HL-60 (cell line): ENCODE data around the gene LPAR2.

Experiments
- CTCF ChIP-seq: IDR thresholded peaks from one replicate; pipeline ENCODE4 v1.5.1; 2011; ENCODE audit warnings: low read length, control low read depth, inconsistent platforms; ENCODE audit not compliant: insufficient read depth
- GABPA ChIP-seq: IDR thresholded peaks from 2 replicates; pipeline ENCODE4 v1.6.1; 2012; ENCODE audit warnings: low read depth
- POLR2AphosphoS5 ChIP-seq: IDR thresholded peaks from 2 replicates; pipeline ENCODE4 v1.6.1; 2012; ENCODE audit warnings: low read depth
- REST ChIP-seq: IDR thresholded peaks from 2 replicates; pipeline ENCODE4 v1.6.1; 2012; ENCODE audit warnings: low read depth; ENCODE audit not compliant: insufficient replicate concordance
- SPI1 ChIP-seq: IDR thresholded peaks from 2 replicates; pipeline ENCODE4 v1.6.1; 2012; ENCODE audit warnings: low read depth, mild to moderate bottlenecking, borderline replicate concordance

- TF ChIP-seq CTCF (no peak), POLR2AphosphoS5 (no peak), GABPA (no peak), SPI1 (no peak), REST (no peak)
Measured at GRCh38 chr19:19624032-19624570, 3.9 kb downstream of the LPAR2 start.
